ENCODE results near the gene FBXO31. TPM values are rescaled to one million over a fixed set of nuclear protein-coding genes. Genes with fewer than 3 reads are reported as not detected.

The FBXO31 gene
- total and polyA plus RNA-seq, 2 of the 8 experiments (the other 6 are each of a cell fraction or from before 2014, with no cell fraction given), result 8.3 to 21.6 TPM

DNA sequence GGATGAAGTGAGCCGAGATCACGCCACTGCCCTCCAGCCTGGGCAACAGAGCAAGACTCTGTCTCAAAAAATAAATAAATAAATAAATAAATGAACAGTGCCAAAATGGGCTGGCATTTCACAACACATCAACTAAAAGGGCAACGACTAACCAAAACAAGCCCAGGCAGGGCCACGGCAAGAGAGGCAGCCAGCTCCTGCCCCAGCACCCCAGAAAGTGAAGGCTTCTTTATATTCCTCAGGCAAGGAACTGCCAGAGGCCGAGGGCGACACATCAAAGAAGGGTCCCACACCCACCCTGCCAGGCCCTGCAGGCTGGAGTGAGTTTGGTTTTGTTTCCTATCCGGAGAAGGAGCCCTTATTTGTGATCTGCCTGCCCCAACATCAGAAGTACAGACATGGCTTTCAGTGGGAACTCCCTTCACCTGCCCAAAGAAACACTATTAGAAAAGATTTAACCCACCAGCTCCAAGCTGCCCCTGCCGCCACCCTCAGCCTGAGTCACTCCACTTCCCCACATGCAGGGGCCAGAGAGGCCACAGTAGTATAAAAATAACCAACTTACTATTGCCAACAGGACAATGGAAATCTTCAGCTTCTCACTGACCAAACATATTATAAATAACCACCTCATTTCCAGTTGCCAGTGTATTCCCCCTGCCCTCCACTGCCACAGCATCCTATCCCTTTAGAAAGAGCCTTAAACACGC lies 8.0 kb downstream of the FBXO31 start (continued):
- TF ChIP-seq KDM5A (IDR thresholded peaks at IDR 0.05; ENCODE audit: low read length), result no peak
- TF ChIP-seq SIX5 (IDR thresholded peaks at IDR 0.05; ENCODE audit: low read depth, low read length), result no peak
- no peak for TF ChIP-seq TBP (IDR thresholded peaks at IDR 0.05; ENCODE audit: low read depth, low read length)
- TF ChIP-seq SP2 (IDR thresholded peaks at IDR 0.05; ENCODE audit: low read length), result no peak
- TF ChIP-seq BCL11A (IDR thresholded peaks at IDR 0.05; ENCODE audit: low read depth in 2 of 2, low read length in 2 of 2), result no peak
- TF ChIP-seq TAF1 (IDR thresholded peaks at IDR 0.05; ENCODE audit: low read depth, low read length), result no peak
- TF ChIP-seq GTF2F1 (IDR thresholded peaks at IDR 0.05; ENCODE audit: borderline replicate concordance, low read depth, low read length), result no peak
- TF ChIP-seq, protein P1, sequence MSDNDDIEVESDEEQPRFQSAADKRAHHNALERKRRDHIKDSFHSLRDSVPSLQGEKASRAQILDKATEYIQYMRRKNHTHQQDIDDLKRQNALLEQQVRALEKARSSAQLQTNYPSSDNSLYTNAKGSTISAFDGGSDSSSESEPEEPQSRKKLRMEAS (IDR thresholded peaks at IDR 0.05), result no peak
- no peak for TF ChIP-seq POU5F1 (IDR thresholded peaks at IDR 0.05; ENCODE audit: low read depth, low read length)
- TF ChIP-seq SIRT6 (IDR thresholded peaks at IDR 0.05; ENCODE audit: low read length), result no peak

Measured in H1 (cell line).